Activated CD4-positive, alpha-beta memory T cell treated with anti-CD3 and anti-CD28 coated beads for 36 hours (primary cell): ENCODE measurements around the gene IL21R. TPM values are rescaled to one million over a fixed set of nuclear protein-coding genes. Genes with fewer than 3 reads are reported as not detected.

ENCODE experiments used
- CTCF ChIA-PET: fragments of 350-600 bp; sonication (Branson Sonifier 250); formaldehyde crosslinking; loops from one replicate; lab custom pipeline; 2021; ENCODE audit warnings: antibody characterized with exemption, inconsistent platforms; lab: Charles Lee
- POLR2A ChIA-PET: fragments of 350-600 bp; sonication (Branson Sonifier 250); formaldehyde crosslinking; loops from one replicate; lab custom pipeline; 2021; ENCODE audit warnings: antibody characterized with exemption; lab: Charles Lee
- DNase-seq: peaks from one replicate; pipeline ENCODE4 v3.0.0-alpha.2; 2020
- H3K27ac Mint-ChIP-seq: one replicate; pipeline ENCODE4 v1.8.0; 2021; ENCODE audit warnings: mixed read lengths
- H3K27me3 Mint-ChIP-seq: one replicate; pipeline ENCODE4 v1.8.0; 2021; ENCODE audit warnings: mixed read lengths
- H3K36me3 Mint-ChIP-seq: one replicate; pipeline ENCODE4 v1.8.0; 2021; ENCODE audit warnings: mixed read lengths
- H3K4me1 Mint-ChIP-seq: one replicate; pipeline ENCODE4 v1.8.0; 2021; ENCODE audit warnings: low read depth, mixed read lengths
- H3K4me3 Mint-ChIP-seq: one replicate; pipeline ENCODE4 v1.8.0; 2021; ENCODE audit warnings: mild to moderate bottlenecking, mixed read lengths
- H3K9me3 Mint-ChIP-seq: one replicate; pipeline ENCODE4 v1.8.0; 2021; ENCODE audit warnings: mixed read lengths
- intact Hi-C: fragments of 100-400 bp; cut with micrococcal nuclease; formaldehyde crosslinking; loops from one replicate; pipeline ENCODE4 v1.15.1; 2023
- total RNA-seq, 2 experiments: library from RNA; stranded (reverse); gene quantifications; one replicate each; pipeline ENCODE4 v1.2.3, GENCODE V29; 2021

Gene IL21R
- total RNA-seq, 2 experiments from 2014 or later: 55.0 to 55.9 TPM

DNA sequence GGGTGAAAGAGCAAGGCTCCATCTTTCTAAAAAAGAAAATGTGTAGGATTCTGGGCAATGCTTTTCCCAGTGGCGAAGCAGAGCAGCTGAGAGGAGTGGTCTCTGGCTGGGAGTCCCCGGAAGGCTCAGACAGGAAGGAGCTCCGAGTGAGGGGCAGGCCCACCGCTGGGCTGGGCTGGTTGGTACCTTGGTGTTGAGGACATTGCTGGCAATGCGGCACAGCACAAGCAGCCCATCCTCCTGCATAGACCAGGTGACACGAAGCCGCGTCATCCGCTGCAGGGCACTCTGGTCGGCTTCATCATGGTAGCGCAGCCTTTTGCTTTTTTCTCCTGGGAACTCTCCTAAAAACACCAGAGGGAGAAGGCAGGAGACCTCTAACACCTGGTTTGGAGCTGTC is 83.8 kb downstream of the IL21R start:
- Mint-ChIP-seq H3K4me1 (no peaks in the 10 kb centered on the region), H3K9me3 (no peaks in the 10 kb centered on the region), H3K4me3 (no peak overlapping the region), H3K27me3 (no peaks in the 10 kb centered on the region), H3K27ac (no peak overlapping the region), H3K36me3 (peaks cover 39% of the 10 kb centered on the region)
- ChIA-PET CTCF (no interaction called here), POLR2A (no interaction called here)
- intact Hi-C loops: no loop called here
- DNase-seq: no peak

DNA sequence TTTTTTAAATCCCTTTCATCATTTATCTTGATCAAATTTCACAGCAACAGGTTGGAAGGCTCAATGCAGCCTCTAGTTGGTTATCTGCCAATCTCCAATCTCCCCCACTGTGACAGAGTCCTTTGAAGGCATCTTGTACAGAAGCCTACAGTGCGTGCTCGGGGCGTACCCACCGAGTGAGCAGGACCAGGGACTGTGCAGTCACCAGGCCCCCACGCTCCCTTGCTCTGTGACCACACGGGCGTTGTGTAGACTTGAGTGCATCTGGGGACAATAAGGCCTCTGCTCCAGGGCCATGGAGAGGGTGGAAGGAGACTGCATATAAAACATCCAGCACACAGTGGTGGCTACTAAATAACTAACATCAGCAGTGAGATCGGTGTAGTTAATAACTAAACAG is 84.4 kb downstream of the IL21R start:
- Mint-ChIP-seq H3K27me3 (no peaks in the 10 kb centered on the region), H3K4me3 (no peak overlapping the region), H3K36me3 (peaks cover 42% of the 10 kb centered on the region), H3K4me1 (no peaks in the 10 kb centered on the region), H3K27ac (no peak overlapping the region), H3K9me3 (no peaks in the 10 kb centered on the region)
- POLR2A ChIA-PET: no interaction called here
- DNase-seq: no peak
- CTCF ChIA-PET: no interaction called here
- intact Hi-C loops: no loop called here

DNA sequence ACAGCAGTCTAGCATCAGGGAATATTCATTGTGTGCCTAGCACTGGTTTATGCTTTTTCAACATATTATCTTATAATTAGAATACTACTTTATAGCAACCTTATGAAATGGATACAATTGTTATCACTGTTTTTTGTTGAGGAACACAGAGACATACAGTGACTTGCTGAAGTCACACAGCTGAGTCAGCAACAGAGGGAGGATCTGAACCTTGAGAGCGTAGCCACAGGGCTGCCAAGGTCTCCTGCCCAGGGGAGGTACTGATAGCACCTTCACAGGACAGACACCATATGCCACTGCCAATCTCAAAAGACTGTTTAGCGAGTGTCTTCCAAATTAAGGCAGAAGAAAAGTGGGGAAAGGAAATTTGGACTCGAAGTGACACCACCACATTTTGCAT is 84.8 kb downstream of the IL21R start:
- DNase-seq: no peak
- no peaks in the 10 kb centered on the region for H3K4me1 Mint-ChIP-seq
- CTCF ChIA-PET: no interaction called here
- intact Hi-C loops: no loop called here
- no peak overlapping the region for H3K27ac Mint-ChIP-seq
- POLR2A ChIA-PET: no interaction called here
- H3K27me3 Mint-ChIP-seq: no peaks in the 10 kb centered on the region
- no peak overlapping the region for H3K4me3 Mint-ChIP-seq
- no peaks in the 10 kb centered on the region for H3K9me3 Mint-ChIP-seq
- H3K36me3 Mint-ChIP-seq: peaks cover 39% of the 10 kb centered on the region

DNA sequence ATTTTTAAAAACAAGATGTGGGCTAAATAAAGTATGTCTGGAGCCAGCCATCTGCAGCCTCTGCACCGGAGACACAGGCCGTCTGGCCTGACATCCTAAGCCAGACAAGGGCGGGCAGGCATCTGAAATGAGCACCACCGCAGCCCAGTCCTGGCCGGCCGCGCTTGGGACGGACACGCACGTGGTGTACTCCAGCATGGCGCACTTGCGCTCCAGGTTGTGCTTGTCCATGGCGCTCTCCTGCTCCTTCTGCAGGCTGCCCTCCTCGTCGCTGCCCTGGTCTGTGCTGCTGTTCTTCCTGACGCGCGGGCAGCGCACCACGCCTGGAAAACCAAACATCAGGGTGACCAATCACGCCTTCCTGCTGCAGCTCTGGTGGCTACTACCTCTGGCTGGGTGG is 87.4 kb downstream of the IL21R start:
- Mint-ChIP-seq H3K4me1 (no peaks in the 10 kb centered on the region), H3K9me3 (no peaks in the 10 kb centered on the region), H3K4me3 (no peak overlapping the region), H3K36me3 (peaks cover 38% of the 10 kb centered on the region), H3K27ac (no peak overlapping the region), H3K27me3 (no peaks in the 10 kb centered on the region)
- POLR2A ChIA-PET: no interaction called here
- CTCF ChIA-PET: no interaction called here
- intact Hi-C loops: no loop called here
- no peak for DNase-seq

DNA sequence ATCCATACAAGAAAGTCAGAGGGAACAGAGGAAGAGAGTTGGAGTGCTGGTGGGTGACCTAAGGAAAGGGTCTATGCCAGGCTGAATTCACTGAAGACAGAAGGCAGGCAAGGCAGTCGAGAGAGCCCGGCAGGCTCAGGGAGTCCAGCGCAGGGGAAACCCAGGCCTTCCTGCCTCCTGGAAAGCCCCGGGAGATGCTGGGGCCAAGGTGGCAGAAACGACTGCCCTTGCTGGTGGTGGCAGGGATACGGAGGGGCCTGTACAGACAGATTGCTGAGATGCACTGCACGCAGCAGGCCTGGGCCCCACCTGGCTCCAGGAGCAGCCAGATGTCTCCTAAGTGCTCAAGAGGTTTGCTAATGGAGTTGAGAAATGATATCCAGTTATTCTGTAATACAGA is 87.9 kb downstream of the IL21R start:
- POLR2A ChIA-PET: no interaction called here
- H3K27ac Mint-ChIP-seq: no peak overlapping the region

DNA sequence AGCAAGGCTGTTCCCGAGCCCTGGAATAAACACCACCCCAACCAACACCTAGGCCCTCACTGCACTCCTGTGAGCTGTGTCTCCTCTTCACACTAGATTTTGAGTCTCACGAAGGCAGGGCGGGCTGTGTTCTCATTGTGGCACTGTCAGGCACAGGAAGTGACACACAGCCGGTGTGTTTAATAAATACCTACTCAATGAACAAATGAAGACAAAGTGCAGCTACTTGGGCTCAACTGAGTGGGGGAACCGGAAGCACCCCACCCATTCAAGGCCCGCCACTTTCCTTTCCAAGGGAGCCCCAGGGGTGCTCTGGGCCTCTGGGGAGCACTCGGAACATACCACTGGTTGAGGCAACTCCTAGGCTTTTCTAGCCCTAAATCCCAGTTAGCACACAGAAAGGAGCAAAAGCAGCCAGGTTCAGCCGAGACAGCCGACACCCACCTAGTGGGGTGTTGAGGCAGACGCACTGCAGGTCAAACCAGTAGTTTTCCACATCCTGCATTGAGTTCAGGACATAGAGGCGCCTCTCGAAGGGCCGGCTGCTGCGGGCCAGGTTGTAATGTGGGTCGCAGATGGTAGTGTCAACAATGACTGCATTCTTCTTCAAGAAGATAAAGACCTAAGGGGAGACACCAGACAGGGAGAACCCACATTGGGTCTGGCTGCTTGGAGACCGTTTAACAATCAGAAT is 90.1 kb downstream of the IL21R start:
- Mint-ChIP-seq H3K36me3 (peaks cover 33% of the 10 kb centered on the region), H3K4me3 (no peak overlapping the region), H3K27ac (no peak overlapping the region), H3K27me3 (no peaks in the 10 kb centered on the region), H3K9me3 (no peaks in the 10 kb centered on the region), H3K4me1 (no peaks in the 10 kb centered on the region)
- ChIA-PET CTCF (no interaction called here), POLR2A (no interaction called here)
- intact Hi-C loops: no loop called here
- DNase-seq: no peak

More for the DNA sequence above, 87.9 kb downstream of the IL21R start:
- Mint-ChIP-seq H3K4me3 (no peak overlapping the region), H3K27me3 (no peaks in the 10 kb centered on the region), H3K36me3 (peaks cover 42% of the 10 kb centered on the region), H3K4me1 (no peaks in the 10 kb centered on the region), H3K9me3 (no peaks in the 10 kb centered on the region)
- intact Hi-C loops: no loop called here
- CTCF ChIA-PET: no interaction called here
- no peak for DNase-seq

DNA sequence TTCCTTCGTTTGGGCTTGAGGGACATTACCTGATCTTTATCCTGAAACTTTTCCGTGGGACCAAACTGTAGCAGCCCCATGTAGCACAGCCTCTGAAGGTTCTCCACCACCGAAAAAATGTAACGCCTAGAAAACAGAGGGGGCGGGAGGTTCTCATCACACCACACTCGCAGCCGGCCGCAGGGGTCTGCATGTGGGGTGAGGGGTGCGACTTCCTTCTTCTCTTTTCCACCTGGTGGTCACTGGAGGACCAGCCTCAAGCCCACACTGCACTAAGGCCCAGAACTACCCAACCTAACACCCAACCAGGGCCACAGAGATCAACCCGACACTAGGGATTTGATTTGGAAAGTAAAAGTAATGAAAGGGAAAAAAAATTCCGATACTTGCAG is 90.6 kb downstream of the IL21R start:
- Mint-ChIP-seq H3K9me3 (no peaks in the 10 kb centered on the region), H3K27me3 (no peaks in the 10 kb centered on the region), H3K36me3 (peaks cover 37% of the 10 kb centered on the region), H3K27ac (no peak overlapping the region), H3K4me1 (no peaks in the 10 kb centered on the region), H3K4me3 (no peak overlapping the region)
- no peak for DNase-seq
- ChIA-PET CTCF (no interaction called here), POLR2A (no interaction called here)
- intact Hi-C loops: no loop called here

DNA sequence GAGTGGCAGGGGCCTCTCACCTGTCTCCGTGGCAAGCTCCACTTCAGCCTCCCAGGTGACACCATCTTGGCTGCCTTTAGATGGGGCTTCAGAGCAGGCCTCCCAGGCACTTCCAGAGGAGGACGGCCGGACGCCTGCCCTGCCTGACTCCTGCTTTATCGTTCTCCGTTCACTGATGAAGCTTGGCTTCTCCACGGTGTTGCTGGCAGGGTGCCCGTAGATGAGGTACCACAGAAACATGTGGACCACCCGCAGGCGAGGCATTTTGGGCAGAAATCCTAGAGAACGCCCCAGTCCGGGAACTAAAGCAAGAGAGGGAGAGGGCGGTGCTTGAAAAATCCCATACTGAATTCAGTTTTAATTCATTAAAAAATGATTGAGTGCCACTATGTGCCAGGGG is 93.2 kb downstream of the IL21R start:
- no peaks in the 10 kb centered on the region for H3K4me1 Mint-ChIP-seq
- no peaks in the 10 kb centered on the region for H3K27me3 Mint-ChIP-seq
- no peak overlapping the region for H3K4me3 Mint-ChIP-seq
- ChIA-PET CTCF (no interaction called here), POLR2A (no interaction called here)
- no peak overlapping the region for H3K27ac Mint-ChIP-seq
- intact Hi-C loops: no loop called here
- H3K9me3 Mint-ChIP-seq: no peaks in the 10 kb centered on the region
- peaks cover 31% of the 10 kb centered on the region for H3K36me3 Mint-ChIP-seq
- DNase-seq: no peak

DNA sequence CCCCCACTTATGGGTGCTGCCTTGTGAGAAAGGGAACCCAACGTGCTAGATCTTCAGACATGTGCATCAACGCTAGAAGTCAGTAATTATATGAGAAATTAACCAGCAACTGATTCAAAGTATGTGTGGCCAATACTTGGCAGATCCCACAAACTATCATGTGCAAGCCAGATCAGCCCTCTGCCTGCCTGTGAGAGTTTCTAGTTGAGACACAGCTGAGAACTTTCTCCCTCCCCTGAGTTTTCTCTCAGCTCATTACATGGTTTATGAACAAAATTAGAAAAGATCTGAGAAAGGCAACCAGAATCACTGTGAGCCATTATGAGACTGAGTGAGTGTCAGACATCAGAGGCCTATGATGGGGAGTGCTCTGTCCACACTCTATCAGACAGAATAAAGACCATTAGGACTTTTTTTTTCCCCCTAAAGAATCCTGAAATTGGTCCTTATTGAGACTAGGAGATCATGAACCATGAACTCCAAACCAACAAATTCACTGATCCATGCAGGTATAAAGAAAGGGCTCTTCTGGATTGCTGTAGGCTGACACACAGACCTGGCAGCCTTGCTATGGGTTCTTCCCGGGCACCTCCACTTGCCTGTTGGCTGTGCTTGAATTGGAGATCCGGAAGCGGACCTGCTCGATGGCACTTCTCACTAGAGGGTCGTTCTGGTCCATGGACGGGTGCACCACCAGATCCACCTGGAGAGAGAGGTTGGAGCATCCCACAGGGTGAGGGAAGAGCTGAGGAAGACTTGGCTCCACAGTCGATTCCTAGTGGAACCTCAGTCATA is 96.3 kb downstream of the IL21R start:
- Mint-ChIP-seq H3K4me1 (no peaks in the 10 kb centered on the region), H3K36me3 (peaks cover 32% of the 10 kb centered on the region), H3K4me3 (no peak overlapping the region), H3K27ac (no peak overlapping the region), H3K27me3 (no peaks in the 10 kb centered on the region), H3K9me3 (no peaks in the 10 kb centered on the region)
- CTCF ChIA-PET: no interaction called here
- intact Hi-C loops: no loop called here
- DNase-seq: no peak
- POLR2A ChIA-PET: no interaction called here

DNA sequence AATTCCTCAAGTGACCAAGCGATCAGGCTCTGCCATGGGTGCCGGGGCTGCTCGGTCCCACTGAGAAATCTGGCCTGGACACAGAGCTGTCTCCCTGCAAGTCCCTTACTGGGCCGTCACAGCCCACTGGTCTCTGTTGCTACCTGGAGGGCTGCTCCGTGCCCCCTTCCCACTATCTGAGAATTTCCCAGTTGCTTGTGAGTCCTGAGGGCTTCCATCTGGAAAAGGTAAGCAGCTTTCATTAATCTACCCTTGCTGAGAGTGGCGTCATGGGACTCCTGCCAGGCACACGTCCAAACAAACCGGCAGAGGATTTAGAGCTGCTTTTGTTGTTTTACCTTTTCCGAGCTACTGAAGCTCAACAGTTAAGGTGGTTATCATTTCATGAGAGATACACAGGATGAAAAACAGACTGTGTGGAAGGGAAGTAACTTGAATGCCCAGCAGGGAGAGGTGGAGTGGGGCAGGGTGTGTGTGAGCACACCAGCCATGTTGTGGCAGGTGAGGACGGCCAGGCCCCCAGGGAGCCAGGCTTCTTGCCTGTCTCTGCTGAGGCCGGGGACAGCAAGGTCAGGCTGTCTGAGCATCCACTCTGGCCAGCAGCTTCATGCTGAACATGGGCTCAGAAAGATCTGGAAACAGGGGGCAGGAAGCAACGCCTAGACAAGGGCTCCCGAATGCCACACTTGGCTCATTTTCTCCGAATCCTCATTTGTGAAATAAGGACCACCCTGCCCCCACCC is 97.1 kb downstream of the IL21R start:
- intact Hi-C loops: no loop called here
- Mint-ChIP-seq H3K27me3 (no peaks in the 10 kb centered on the region), H3K36me3 (peaks cover 40% of the 10 kb centered on the region), H3K9me3 (no peaks in the 10 kb centered on the region), H3K4me1 (no peaks in the 10 kb centered on the region), H3K4me3 (no peak overlapping the region), H3K27ac (no peak overlapping the region)
- CTCF ChIA-PET: no interaction called here
- no peak for DNase-seq
- POLR2A ChIA-PET: no interaction called here

DNA sequence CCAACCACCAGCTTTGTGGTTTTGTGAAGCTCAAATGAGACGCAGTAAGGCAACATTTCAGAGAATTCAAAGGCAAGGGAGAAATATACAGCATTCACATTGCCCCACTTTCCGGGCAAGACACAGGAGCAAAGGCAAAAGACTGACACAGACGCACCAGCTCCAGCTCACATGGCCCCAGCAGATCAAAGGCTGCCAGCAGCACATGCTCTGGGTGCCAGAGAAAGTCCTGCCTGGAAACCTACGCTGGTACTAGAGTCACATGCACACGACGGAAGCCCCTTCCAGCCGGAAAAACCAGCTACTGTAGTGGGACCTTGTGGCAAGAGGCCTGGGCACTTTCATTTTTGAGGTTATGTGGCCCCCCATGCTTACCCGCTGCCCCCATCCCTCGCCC is 97.7 kb downstream of the IL21R start:
- no peaks in the 10 kb centered on the region for H3K9me3 Mint-ChIP-seq
- ChIA-PET POLR2A (no interaction called here), CTCF (no interaction called here)
- no peak overlapping the region for H3K27ac Mint-ChIP-seq
- H3K4me1 Mint-ChIP-seq: no peaks in the 10 kb centered on the region
- intact Hi-C loops: no loop called here
- peaks cover 40% of the 10 kb centered on the region for H3K36me3 Mint-ChIP-seq
- no peak overlapping the region for H3K4me3 Mint-ChIP-seq
- H3K27me3 Mint-ChIP-seq: no peaks in the 10 kb centered on the region
- no peak for DNase-seq

DNA sequence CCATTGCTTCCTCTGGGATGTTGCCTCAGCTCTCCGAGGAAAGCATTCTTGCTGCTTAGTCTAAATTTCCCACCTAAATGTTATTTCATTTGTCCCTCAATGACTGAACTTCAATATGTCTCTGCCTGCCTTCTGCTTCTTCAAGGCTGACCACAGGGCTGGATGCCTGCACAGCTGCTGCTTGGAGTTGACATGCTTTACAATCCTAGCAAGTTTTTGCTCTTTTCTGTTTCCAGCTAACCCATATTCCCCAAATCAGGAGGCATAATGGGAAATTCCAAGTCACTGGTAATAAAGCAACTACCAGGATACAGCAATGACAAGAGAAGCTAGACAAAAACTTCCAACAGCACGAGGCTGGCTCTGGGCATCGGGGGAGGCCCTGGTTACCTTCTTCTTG is 98.8 kb downstream of the IL21R start:
- CTCF ChIA-PET: interaction anchor here (1.1 kb wide), 1 partner anchor 15 kb away, joined by 3 read pairs; no protein-coding TSS in a partner anchor
- H3K4me1 Mint-ChIP-seq: no peaks in the 10 kb centered on the region
- H3K36me3 Mint-ChIP-seq: peaks cover 38% of the 10 kb centered on the region
- intact Hi-C loops: no loop called here
- no peak overlapping the region for H3K27ac Mint-ChIP-seq
- POLR2A ChIA-PET: no interaction called here
- DNase-seq: no peak
- no peaks in the 10 kb centered on the region for H3K9me3 Mint-ChIP-seq
- no peaks in the 10 kb centered on the region for H3K27me3 Mint-ChIP-seq
- no peak overlapping the region for H3K4me3 Mint-ChIP-seq
